ENCODE data around the gene PDE9A.

PDE9A gene

DNA sequence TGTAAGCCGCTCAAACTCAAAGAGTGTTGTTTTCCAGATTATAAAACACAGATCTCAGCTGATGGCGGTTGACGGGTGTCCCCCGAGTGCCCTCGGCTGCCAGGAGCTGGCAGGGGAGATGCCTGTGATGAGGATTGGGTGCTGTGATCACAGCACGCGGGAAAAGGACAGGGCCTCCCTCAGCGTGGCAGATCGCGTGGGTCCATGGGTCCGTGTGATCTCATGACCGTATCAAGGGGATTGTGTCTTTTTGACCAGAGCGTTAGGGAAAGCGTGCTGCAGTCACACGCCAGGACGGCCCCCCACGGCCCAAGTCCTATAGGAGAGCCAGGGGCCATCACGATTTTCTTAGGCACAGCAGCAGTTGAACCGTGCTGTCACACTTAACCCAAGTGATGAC, 51.9 kb downstream of the PDE9A start:
- DNase-seq (ENCODE audit: low read depth in 1 of 2, low spot score in 1 of 2), result no peak
- Histone ChIP-seq H3K27me3 (ENCODE audit: insufficient read depth, poor library complexity, severe bottlenecking) (no peaks in the 10 kb centered on the region), H3K27ac (replicated peaks) (no peak overlapping the region), H3K4me3 (replicated peaks; ENCODE audit: insufficient read depth, low read length) (no peak overlapping the region)
- TF ChIP-seq, protein P1, sequence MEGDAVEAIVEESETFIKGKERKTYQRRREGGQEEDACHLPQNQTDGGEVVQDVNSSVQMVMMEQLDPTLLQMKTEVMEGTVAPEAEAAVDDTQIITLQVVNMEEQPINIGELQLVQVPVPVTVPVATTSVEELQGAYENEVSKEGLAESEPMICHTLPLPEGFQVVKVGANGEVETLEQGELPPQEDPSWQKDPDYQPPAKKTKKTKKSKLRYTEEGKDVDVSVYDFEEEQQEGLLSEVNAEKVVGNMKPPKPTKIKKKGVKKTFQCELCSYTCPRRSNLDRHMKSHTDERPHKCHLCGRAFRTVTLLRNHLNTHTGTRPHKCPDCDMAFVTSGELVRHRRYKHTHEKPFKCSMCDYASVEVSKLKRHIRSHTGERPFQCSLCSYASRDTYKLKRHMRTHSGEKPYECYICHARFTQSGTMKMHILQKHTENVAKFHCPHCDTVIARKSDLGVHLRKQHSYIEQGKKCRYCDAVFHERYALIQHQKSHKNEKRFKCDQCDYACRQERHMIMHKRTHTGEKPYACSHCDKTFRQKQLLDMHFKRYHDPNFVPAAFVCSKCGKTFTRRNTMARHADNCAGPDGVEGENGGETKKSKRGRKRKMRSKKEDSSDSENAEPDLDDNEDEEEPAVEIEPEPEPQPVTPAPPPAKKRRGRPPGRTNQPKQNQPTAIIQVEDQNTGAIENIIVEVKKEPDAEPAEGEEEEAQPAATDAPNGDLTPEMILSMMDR (IDR thresholded peaks at IDR 0.05; ENCODE audit: insufficient read depth, low read length), result no peak
- TF ChIP-seq, protein P2, sequence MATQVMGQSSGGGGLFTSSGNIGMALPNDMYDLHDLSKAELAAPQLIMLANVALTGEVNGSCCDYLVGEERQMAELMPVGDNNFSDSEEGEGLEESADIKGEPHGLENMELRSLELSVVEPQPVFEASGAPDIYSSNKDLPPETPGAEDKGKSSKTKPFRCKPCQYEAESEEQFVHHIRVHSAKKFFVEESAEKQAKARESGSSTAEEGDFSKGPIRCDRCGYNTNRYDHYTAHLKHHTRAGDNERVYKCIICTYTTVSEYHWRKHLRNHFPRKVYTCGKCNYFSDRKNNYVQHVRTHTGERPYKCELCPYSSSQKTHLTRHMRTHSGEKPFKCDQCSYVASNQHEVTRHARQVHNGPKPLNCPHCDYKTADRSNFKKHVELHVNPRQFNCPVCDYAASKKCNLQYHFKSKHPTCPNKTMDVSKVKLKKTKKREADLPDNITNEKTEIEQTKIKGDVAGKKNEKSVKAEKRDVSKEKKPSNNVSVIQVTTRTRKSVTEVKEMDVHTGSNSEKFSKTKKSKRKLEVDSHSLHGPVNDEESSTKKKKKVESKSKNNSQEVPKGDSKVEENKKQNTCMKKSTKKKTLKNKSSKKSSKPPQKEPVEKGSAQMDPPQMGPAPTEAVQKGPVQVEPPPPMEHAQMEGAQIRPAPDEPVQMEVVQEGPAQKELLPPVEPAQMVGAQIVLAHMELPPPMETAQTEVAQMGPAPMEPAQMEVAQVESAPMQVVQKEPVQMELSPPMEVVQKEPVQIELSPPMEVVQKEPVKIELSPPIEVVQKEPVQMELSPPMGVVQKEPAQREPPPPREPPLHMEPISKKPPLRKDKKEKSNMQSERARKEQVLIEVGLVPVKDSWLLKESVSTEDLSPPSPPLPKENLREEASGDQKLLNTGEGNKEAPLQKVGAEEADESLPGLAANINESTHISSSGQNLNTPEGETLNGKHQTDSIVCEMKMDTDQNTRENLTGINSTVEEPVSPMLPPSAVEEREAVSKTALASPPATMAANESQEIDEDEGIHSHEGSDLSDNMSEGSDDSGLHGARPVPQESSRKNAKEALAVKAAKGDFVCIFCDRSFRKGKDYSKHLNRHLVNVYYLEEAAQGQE (IDR thresholded peaks at IDR 0.05; ENCODE audit: insufficient replicate concordance, low read depth), result no peak
- no peak for TF ChIP-seq GABPA (IDR thresholded peaks at IDR 0.05; ENCODE audit: low read depth)
- TF ChIP-seq POLR2AphosphoS5 (IDR thresholded peaks at IDR 0.05; ENCODE audit: low read depth), result no peak
- TF ChIP-seq SPI1 (IDR thresholded peaks at IDR 0.05; ENCODE audit: borderline replicate concordance, low read depth), result no peak

DNA sequence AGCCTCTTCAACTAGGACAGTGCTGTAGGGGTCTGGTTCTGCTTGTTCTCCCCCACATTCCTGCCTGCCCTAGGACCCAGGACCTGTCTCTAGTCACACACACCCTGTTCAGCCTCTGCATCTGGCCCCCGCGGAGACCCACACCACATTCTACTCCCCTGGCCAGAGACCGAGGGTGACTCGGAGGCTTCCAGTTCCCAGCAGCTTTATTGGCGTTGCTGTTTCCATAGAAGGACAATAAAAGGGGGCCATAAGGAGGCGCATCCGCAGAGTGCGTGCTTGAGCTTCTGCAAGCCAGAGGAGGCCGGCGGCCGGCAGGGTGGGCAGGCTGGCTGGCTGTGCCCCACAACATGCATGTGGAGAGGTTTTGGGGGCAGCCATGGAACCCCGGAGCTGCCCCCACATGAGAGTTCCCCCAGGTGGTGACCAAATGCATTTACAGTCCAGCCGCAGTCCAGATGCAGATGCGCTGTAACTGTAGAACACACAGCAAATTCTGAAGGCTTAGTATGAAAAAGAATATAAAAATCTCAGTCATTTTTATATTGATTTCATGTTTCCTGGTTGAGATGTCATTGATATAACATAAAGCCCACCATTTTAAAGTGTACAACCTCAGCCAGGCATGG, 52.4 kb downstream of the PDE9A start:
- TF ChIP-seq, protein P1 (IDR thresholded peaks at IDR 0.05; ENCODE audit: insufficient read depth, low read length), result no peak
- TF ChIP-seq POLR2AphosphoS5 (IDR thresholded peaks at IDR 0.05; ENCODE audit: low read depth), result no peak
- TF ChIP-seq, protein P2 (IDR thresholded peaks at IDR 0.05; ENCODE audit: insufficient replicate concordance, low read depth), result no peak
- no peak for TF ChIP-seq GABPA (IDR thresholded peaks at IDR 0.05; ENCODE audit: low read depth)
- TF ChIP-seq SPI1 (IDR thresholded peaks at IDR 0.05; ENCODE audit: borderline replicate concordance, low read depth), result no peak
- Histone ChIP-seq H3K27me3 (ENCODE audit: insufficient read depth, poor library complexity, severe bottlenecking) (no peaks in the 10 kb centered on the region), H3K27ac (replicated peaks) (no peak overlapping the region), H3K4me3 (replicated peaks; ENCODE audit: insufficient read depth, low read length) (no peak overlapping the region)
- no peak for DNase-seq (ENCODE audit: low read depth in 1 of 2, low spot score in 1 of 2)

DNA sequence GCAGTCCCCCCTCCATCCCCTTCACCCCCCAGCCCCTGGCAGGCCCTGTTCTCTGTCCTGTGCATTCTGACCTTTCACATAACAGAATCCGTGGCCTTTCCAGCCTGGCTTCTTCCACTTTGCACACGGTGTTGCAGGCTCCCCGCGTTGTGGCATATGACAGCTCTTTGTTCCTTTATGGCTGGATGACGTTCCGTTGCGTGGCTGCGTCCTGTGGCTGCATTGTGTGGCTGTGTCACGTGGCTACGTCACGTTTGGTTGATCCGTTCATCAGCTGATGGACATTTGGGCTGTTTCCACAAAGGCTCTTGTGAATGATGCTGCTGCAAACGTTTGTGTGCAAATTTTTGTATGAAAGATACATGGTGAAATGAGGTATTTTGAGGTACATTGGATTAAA, 53.3 kb downstream of the PDE9A start:
- TF ChIP-seq, protein P2 (IDR thresholded peaks at IDR 0.05; ENCODE audit: insufficient replicate concordance, low read depth), result no peak
- TF ChIP-seq SPI1 (IDR thresholded peaks at IDR 0.05; ENCODE audit: borderline replicate concordance, low read depth), result no peak
- no peak for TF ChIP-seq GABPA (IDR thresholded peaks at IDR 0.05; ENCODE audit: low read depth)
- TF ChIP-seq, protein P1 (IDR thresholded peaks at IDR 0.05; ENCODE audit: insufficient read depth, low read length), result no peak
- TF ChIP-seq POLR2AphosphoS5 (IDR thresholded peaks at IDR 0.05; ENCODE audit: low read depth), result no peak
- Histone ChIP-seq H3K4me3 (replicated peaks; ENCODE audit: insufficient read depth, low read length) (no peak overlapping the region), H3K27ac (replicated peaks) (no peak overlapping the region), H3K27me3 (ENCODE audit: insufficient read depth, poor library complexity, severe bottlenecking) (no peaks in the 10 kb centered on the region)
- DNase-seq (ENCODE audit: low read depth in 1 of 2, low spot score in 1 of 2), result no peak
